K562 (cell line): Measurements from ENCODE around the gene CCDC13. TPM values are rescaled to one million over a fixed set of nuclear protein-coding genes. Genes with fewer than 3 reads are reported as not detected.

Experiments
- ATAC-seq: fragments of 200-7000 bp; cut with Tn5 transposase; 3 replicates; pipeline ENCODE4 v1.9.1; 2020; ENCODE audit warnings: moderate library complexity
- BruUV-seq: library from RNA; stranded (reverse); fragments of 400-500 nt; replicated peaks from 2 replicates; lab custom pipeline; 2021; lab: Mats Ljungman, UMichigan
- CTCF ChIA-PET: fragments of 300-600 bp; formaldehyde crosslinking; extraction: SDS; loops from one replicate; lab custom pipeline; 2021; ENCODE audit warnings: low intra/inter-chr PET ratio; lab: Yijun Ruan, JAX
- POLR2A ChIA-PET: fragments of 300-600, 350-650 bp; sonication (Branson Sonifier 250); formaldehyde crosslinking; extraction: SDS; loops from one replicate; lab custom pipeline; 2021; ENCODE audit warnings: antibody characterized with exemption, inconsistent platforms; lab: Yijun Ruan, JAX
- DNase-seq, 4 experiments: peaks; one replicate each; pipeline versions ENCODE4 v3.0.0 to v3.0.0-alpha.2; 2011 to 2018; ENCODE audit warnings: low spot score in 3 of 4, mixed read lengths in 3 of 4; ENCODE audit errors: extremely low read depth in 1 of 4
- FAIRE-seq: peaks from 2 replicates; lab custom pipeline; 2011; peaks lifted over from hg19 to GRCh38; lab: Jason Lieb, UNC
- H2AFZ ChIP-seq: 2 replicates; pipeline ENCODE4 v1.6.0; 2011; ENCODE audit warnings: low read depth, low read length, control low read depth, inconsistent platforms
- H3K27ac ChIP-seq: fragments of 200-600 bp; 3 replicates; pipeline ENCODE4 v1.8.0; 2011; ENCODE audit warnings: low read depth, mild to moderate bottlenecking, control low read depth, inconsistent platforms, low read length, moderate library complexity, mixed read lengths; ENCODE audit errors: extremely low read depth
- H3K27me3 ChIP-seq, 2 experiments: fragments of 300-600 bp in 1 of 2; 2 replicates in 1 of 2; 3 replicates in 1 of 2; pipeline versions ENCODE4 v1.6.0 to v1.8.0; 2011; ENCODE audit warnings: inconsistent platforms in 2 of 2, low read length in 2 of 2, mild to moderate bottlenecking in 1 of 2, mixed read lengths in 1 of 2, moderate library complexity in 1 of 2; ENCODE audit not compliant: control insufficient read depth in 2 of 2, insufficient read depth in 2 of 2
- H3K36me3 ChIP-seq: fragments of 300-600 bp; 3 replicates; pipeline ENCODE4 v1.8.0; 2011; ENCODE audit warnings: mild to moderate bottlenecking, low read length, inconsistent platforms; ENCODE audit not compliant: control insufficient read depth, insufficient read depth
- H3K4me1 ChIP-seq, 2 experiments: fragments of 200-600 bp in 1 of 2; replicated peaks in 1 of 2; 2 replicates in 1 of 2; 3 replicates in 1 of 2; pipeline versions ENCODE4 v1.5.1 to v1.8.0; 2011; ENCODE audit warnings: inconsistent platforms in 2 of 2, low read length in 2 of 2, mild to moderate bottlenecking in 1 of 2, mixed read lengths in 1 of 2, moderate library complexity in 1 of 2; ENCODE audit not compliant: control insufficient read depth in 2 of 2, insufficient read depth in 2 of 2
- H3K4me2 ChIP-seq: 2 replicates; pipeline ENCODE4 v1.6.1; 2011; ENCODE audit warnings: low read length, control low read depth, inconsistent platforms, mixed read lengths; ENCODE audit not compliant: insufficient read depth
- H3K4me3 ChIP-seq: fragments of 200-600 bp; sonication (generic), shearing (Covaris generic); 2 replicates; pipeline ENCODE4 v1.5.1; 2016; ENCODE audit warnings: control low read depth, inconsistent platforms
- H3K79me2 ChIP-seq: fragments of 200-600 bp; 3 replicates; pipeline ENCODE4 v1.8.0; 2011; ENCODE audit warnings: low read length, inconsistent platforms; ENCODE audit not compliant: control insufficient read depth, insufficient read depth
- H3K9ac ChIP-seq, 2 experiments: 2 replicates each; pipeline versions ENCODE4 v1.6.0 to v1.6.1; 2011; ENCODE audit warnings: low read depth in 2 of 2, low read length in 2 of 2, control low read depth in 1 of 2, inconsistent platforms in 1 of 2, mild to moderate bottlenecking in 1 of 2, mixed read lengths in 1 of 2; ENCODE audit not compliant: insufficient read depth in 1 of 2
- H3K9me1 ChIP-seq: one replicate; pipeline ENCODE4 v1.6.0; 2011; ENCODE audit warnings: inconsistent platforms, mild to moderate bottlenecking, low read length, moderate library complexity; ENCODE audit not compliant: control insufficient read depth, insufficient read depth
- H3K9me3 ChIP-seq: replicated peaks from 2 replicates; pipeline ENCODE4 v1.5.1; 2011; ENCODE audit warnings: low read depth, low read length, inconsistent platforms; ENCODE audit not compliant: control insufficient read depth, insufficient read depth
- H4K20me1 ChIP-seq: replicated peaks from 2 replicates; pipeline ENCODE4 v1.6.1; 2011; ENCODE audit warnings: low read length, inconsistent platforms, mixed read lengths; ENCODE audit not compliant: control insufficient read depth, insufficient read depth
- ATF1 ChIP-seq, 2 experiments: fragments of 450-650 bp in 1 of 2; IDR thresholded peaks; 2 replicates each; pipeline ENCODE4 v1.6.1; 2016; ENCODE audit warnings: missing compliant biosample characterization in 1 of 2, missing genetic modification characterization in 1 of 2
- ATF4 ChIP-seq: fragments of 450-650 bp; formaldehyde crosslinking; IDR thresholded peaks from 2 replicates; pipeline ENCODE4 v1.4.0; 2022; ENCODE audit warnings: mild to moderate bottlenecking, moderate library complexity
- DLX4 ChIP-seq: fragments of 250-450 bp; sonication (Bioruptor Pico); IDR thresholded peaks from 2 replicates; pipeline ENCODE4 v1.6.1; 2021; ENCODE audit warnings: mild to moderate bottlenecking
- HNRNPK ChIP-seq: fragments of 200-400 bp; formaldehyde crosslinking; IDR thresholded peaks from one replicate; pipeline ENCODE4 v1.6.1; 2018; ENCODE audit warnings: mild to moderate bottlenecking, low read depth, low read length; ENCODE audit not compliant: poor library complexity, severe bottlenecking
- MAZ ChIP-seq, 2 experiments: fragments of 450-650 bp in 1 of 2; sonication (generic) in 1 of 2; formaldehyde crosslinking; IDR thresholded peaks in 1 of 2; conservative IDR thresholded peaks in 1 of 2; 2 replicates each; pipeline versions ENCODE4 v1.4.0 to v1.5.0; 2020; ENCODE audit warnings: mild to moderate bottlenecking in 1 of 2, missing genetic modification reagents in 1 of 2
- MBD2 ChIP-seq: sonication (generic); IDR thresholded peaks from 2 replicates; pipeline ENCODE4 v1.6.1; 2016; ENCODE audit warnings: low read depth, borderline replicate concordance
- MEIS2 ChIP-seq: fragments of 450-650 bp; IDR thresholded peaks from 2 replicates; pipeline ENCODE4 v1.6.1; 2014; ENCODE audit warnings: mild to moderate bottlenecking; ENCODE audit not compliant: partially characterized antibody
- NFATC3 ChIP-seq: fragments of 450-650 bp; IDR thresholded peaks from 2 replicates; pipeline ENCODE4 v1.6.1; 2017; ENCODE audit warnings: mild to moderate bottlenecking
- PHB ChIP-seq: fragments of 250-450 bp; sonication (Bioruptor Pico); IDR thresholded peaks from 2 replicates; pipeline ENCODE4 v1.5.0; 2021
- TAF9B ChIP-seq: fragments of 450-650 bp; IDR thresholded peaks from 2 replicates; pipeline ENCODE4 v1.6.1; 2018; ENCODE audit warnings: mild to moderate bottlenecking; ENCODE audit not compliant: partially characterized antibody
- ZEB2 ChIP-seq: fragments of 450-650 bp; IDR thresholded peaks from 2 replicates; pipeline ENCODE4 v1.6.1; 2016
- ZKSCAN3 ChIP-seq: fragments of 250-450 bp; sonication (Bioruptor Pico); IDR thresholded peaks from 2 replicates; pipeline ENCODE4 v1.4.0; 2020
- ZNF184 ChIP-seq: sonication (generic); formaldehyde crosslinking; IDR thresholded peaks from 2 replicates; pipeline ENCODE4 v1.5.0; 2020; ENCODE audit warnings: missing genetic modification reagents
- ZNF347 ChIP-seq: fragments of 450-650 bp; formaldehyde crosslinking; IDR thresholded peaks from 2 replicates; pipeline ENCODE4 v1.4.0; 2020; ENCODE audit warnings: low read depth, mild to moderate bottlenecking, moderate library complexity
- ZNF75A ChIP-seq: fragments of 450-650 bp; formaldehyde crosslinking; IDR thresholded peaks from 2 replicates; pipeline ENCODE4 v1.4.0; 2020; ENCODE audit warnings: mild to moderate bottlenecking
- whole genome bisulfite sequencing: fragments of 100-300 bp; shearing (Covaris generic); methylation state at CpG from one replicate; pipeline ENCODE4 v1.1.6; 2016; ENCODE audit warnings: low coverage, mixed read lengths; ENCODE audit not compliant: insufficient coverage; ENCODE audit errors: missing lambda C conversion rate; 5-methylcytosine and 5-hydroxymethylcytosine counted together
- in situ Hi-C: fragments of 300-500 bp; cut with MboI; formaldehyde crosslinking; loops from 4 replicates; pipeline ENCODE4 v1.15.0; 2018; ENCODE audit warnings: inconsistent platforms, mixed read lengths
- intact Hi-C: fragments of 100-400 bp; cut with micrococcal nuclease; formaldehyde crosslinking; loops from 2 replicates; pipeline ENCODE4 v1.14.2; 2022
- polyA plus RNA-seq, 8 experiments: library from polyadenylated mRNA; depleted of rRNA in 4 of 8; stranded (reverse) in 5 of 8; unstranded in 3 of 8; fragments of >200 nt; fragmentation: Nextera tagmentation in 2 of 8; fragmentation: Illumina TruSeq in 1 of 8; extraction: Ambion mirVana in 2 of 8; extraction: Trizol in 1 of 8; gene quantifications; 2 replicates each; pipeline versions ENCODE4 v1.2.1 to v1.2.3, GENCODE V29; 2011 to 2014; ENCODE audit warnings: inconsistent platforms in 1 of 8, missing spikeins in 1 of 8
- total RNA-seq, 7 experiments: library from RNA; depleted of rRNA in 6 of 7; stranded (reverse); fragments of >200 nt in 6 of 7; fragmentation: Illumina TruSeq in 2 of 7; extraction: Trizol in 2 of 7; gene quantifications; 2 replicates each; pipeline versions ENCODE4 v1.2.1 to v1.2.3, GENCODE V29; 2011 to 2021; ENCODE audit warnings: low replicate concordance in 1 of 7
- TF ChIP-seq, protein P1 (sequence below): sonication (generic); formaldehyde crosslinking; IDR thresholded peaks from 2 replicates; pipeline ENCODE4 v1.8.1; 2023; ENCODE audit warnings: mild to moderate bottlenecking, missing genetic modification reagents
- TF ChIP-seq, protein P2 (sequence below): fragments of 450-650 bp; conservative IDR thresholded peaks from 2 replicates; pipeline ENCODE4 v1.6.1; 2016; ENCODE audit warnings: missing genetic modification characterization, low read depth, mild to moderate bottlenecking, missing compliant biosample characterization, moderate library complexity

CCDC13 gene
- total and polyA plus RNA-seq, 9 of the 15 experiments (the other 6 are each of a cell fraction or from before 2014, with no cell fraction given) = 0.20 to 0.70 (median 0.48) TPM; not detected in 2

DNA sequence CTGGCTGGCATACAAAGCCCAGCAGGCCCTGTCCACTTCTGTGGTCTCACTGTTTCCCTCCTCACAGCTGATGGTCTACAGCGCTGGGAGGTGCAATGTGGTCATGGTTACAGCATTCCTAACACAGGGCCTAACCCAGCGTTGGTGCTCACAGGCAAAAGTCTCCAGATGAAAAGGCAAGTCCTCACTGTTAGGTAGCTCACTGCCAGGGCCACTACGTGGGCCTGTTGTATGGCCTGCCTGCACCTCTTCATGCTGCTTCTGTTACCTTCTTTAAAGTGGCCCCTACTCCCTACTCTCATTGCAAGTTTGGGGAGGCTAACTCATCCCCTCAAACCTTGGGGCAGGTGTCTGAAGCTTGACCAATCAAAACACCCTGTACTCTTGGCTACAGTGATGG lies 31.3 kb downstream of the CCDC13 start:
- WGBS = 1% methylated on average over 3 of the region's 3 CpGs
- Histone ChIP-seq H3K9ac (no peak overlapping the region), H3K27me3 (peaks cover 6 to 20% of the 10 kb centered on the region in 2 experiments; a peak in 4 of 5 replicates), H3K79me2 (no peaks in the 10 kb centered on the region), H3K4me1 (no peaks in the 10 kb centered on the region; a peak in 1 of 5 replicates), H3K4me3 (no peak overlapping the region), H3K36me3 (no peaks in the 10 kb centered on the region), H3K4me2 (no peak overlapping the region), H3K27ac (no peak overlapping the region), H3K9me3 (no peaks in the 10 kb centered on the region), H2AFZ (no peak overlapping the region), H3K9me1 (no peaks in the 10 kb centered on the region), H4K20me1 (peaks cover 2% of the 10 kb centered on the region; the same call in 1 of the 2 replicates)
- POLR2A ChIA-PET = interaction anchor here (1.3 kb wide), 1 partner anchor 11 kb away, joined by 3 read pairs; no protein-coding TSS in a partner anchor
- FAIRE-seq = no peak
- no TSS peak for BruUV-seq
- DNase-seq = no peak
- in situ Hi-C loops = loop anchor here (10.0 kb wide), 1 partner anchor 167 kb away; no protein-coding TSS in a partner anchor
- CTCF ChIA-PET = no interaction called here
- TF ChIP-seq TAF9B (no peak), ATF4 (CRISPR knock-in tag) (no peak), NFATC3 (no peak), ZNF75A (no peak), MBD2 (no peak), MAZ (CRISPR knock-in tag; conservative IDR thresholded peaks at IDR 0.05 in 1 of 2, IDR thresholded peaks at IDR 0.05 in 1 of 2) (no peak), ZNF184 (CRISPR knock-in tag) (no peak), ZNF347 (CRISPR knock-in tag) (no peak), DLX4 (CRISPR knock-in tag) (no peak), ZKSCAN3 (CRISPR knock-in tag) (no peak), ZEB2 (no peak), MEIS2 (no peak), ATF1 (CRISPR knock-in tag; IDR thresholded peaks at IDR 0.05) (no peak), ATF1 (tag; IDR thresholded peaks at IDR 0.05) (no peak), HNRNPK (no peak), PHB (no peak)
- TF ChIP-seq, protein P1, sequence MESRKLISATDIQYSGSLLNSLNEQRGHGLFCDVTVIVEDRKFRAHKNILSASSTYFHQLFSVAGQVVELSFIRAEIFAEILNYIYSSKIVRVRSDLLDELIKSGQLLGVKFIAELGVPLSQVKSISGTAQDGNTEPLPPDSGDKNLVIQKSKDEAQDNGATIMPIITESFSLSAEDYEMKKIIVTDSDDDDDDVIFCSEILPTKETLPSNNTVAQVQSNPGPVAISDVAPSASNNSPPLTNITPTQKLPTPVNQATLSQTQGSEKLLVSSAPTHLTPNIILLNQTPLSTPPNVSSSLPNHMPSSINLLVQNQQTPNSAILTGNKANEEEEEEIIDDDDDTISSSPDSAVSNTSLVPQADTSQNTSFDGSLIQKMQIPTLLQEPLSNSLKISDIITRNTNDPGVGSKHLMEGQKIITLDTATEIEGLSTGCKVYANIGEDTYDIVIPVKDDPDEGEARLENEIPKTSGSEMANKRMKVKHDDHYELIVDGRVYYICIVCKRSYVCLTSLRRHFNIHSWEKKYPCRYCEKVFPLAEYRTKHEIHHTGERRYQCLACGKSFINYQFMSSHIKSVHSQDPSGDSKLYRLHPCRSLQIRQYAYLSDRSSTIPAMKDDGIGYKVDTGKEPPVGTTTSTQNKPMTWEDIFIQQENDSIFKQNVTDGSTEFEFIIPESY = no peak
- TF ChIP-seq, protein P2, sequence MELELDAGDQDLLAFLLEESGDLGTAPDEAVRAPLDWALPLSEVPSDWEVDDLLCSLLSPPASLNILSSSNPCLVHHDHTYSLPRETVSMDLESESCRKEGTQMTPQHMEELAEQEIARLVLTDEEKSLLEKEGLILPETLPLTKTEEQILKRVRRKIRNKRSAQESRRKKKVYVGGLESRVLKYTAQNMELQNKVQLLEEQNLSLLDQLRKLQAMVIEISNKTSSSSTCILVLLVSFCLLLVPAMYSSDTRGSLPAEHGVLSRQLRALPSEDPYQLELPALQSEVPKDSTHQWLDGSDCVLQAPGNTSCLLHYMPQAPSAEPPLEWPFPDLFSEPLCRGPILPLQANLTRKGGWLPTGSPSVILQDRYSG (tag) = no peak
- intact Hi-C loops = no loop called here
- ATAC-seq = no peak; the same call in 2 of the 3 replicates
